Astrocyte of the cerebellum (primary cell): ENCODE data around the gene SIPA1L3.

Experiments used
- DNase-seq: peaks from one replicate; pipeline ENCODE4 v3.0.0-alpha.2; 2011; ENCODE audit warnings: low read depth
- H3K4me3 ChIP-seq: 2 replicates; pipeline ENCODE4 v1.5.1; 2011; ENCODE audit warnings: mild to moderate bottlenecking, low read depth, low read length, moderate library complexity
- CTCF ChIP-seq: IDR thresholded peaks from 2 replicates; pipeline ENCODE4 v1.5.1; 2012; ENCODE audit warnings: low read length, low read depth, moderate library complexity, mild to moderate bottlenecking; ENCODE audit errors: missing control alignments
- in situ Hi-C: cut with HindIII; loops from 2 replicates; pipeline ENCODE4 v1.10.0; 2017; ENCODE audit warnings: low sequenced_read_pairs

Gene SIPA1L3

GRCh38 chr19:38012944-38013343 is 105.9 kb downstream of the SIPA1L3 start:
- no peak overlapping the region for H3K4me3 ChIP-seq
- in situ Hi-C loops, result no loop called here
- TF ChIP-seq CTCF, result no peak
- no peak for DNase-seq

GRCh38 chr19:38013913-38014580 is 107.0 kb downstream of the SIPA1L3 start:
- in situ Hi-C loops, result no loop called here
- no peak for TF ChIP-seq CTCF

GRCh38 chr19:38015216-38015615 is 108.2 kb downstream of the SIPA1L3 start:
- in situ Hi-C loops, result no loop called here
- no peak overlapping the region for H3K4me3 ChIP-seq
- no peak for TF ChIP-seq CTCF
- DNase-seq, result no peak

More at GRCh38 chr19:38013913-38014580, 107.0 kb downstream of the SIPA1L3 start:
- no peak overlapping the region for H3K4me3 ChIP-seq
- DNase-seq, result no peak

GRCh38 chr19:38015761-38016160 is 108.8 kb downstream of the SIPA1L3 start:
- in situ Hi-C loops, result no loop called here
- TF ChIP-seq CTCF, result no peak
- H3K4me3 ChIP-seq, result no peak overlapping the region
- no peak for DNase-seq

- no peak for TF ChIP-seq CTCF
- in situ Hi-C loops, result no loop called here
- H3K4me3 ChIP-seq, result no peak overlapping the region
- no peak for DNase-seq
These were observed 110.6 kb downstream of the SIPA1L3 start for GRCh38 chr19:38017401-38018151.

- no peak for TF ChIP-seq CTCF
- no peak overlapping the region for H3K4me3 ChIP-seq
- in situ Hi-C loops, result no loop called here
- no peak for DNase-seq
These were observed 111.8 kb downstream of the SIPA1L3 start for GRCh38 chr19:38018694-38019395.
